GM03348 (cell line): ENCODE results near the gene SLFN13.
A peak's percentile ranks its signal among the peaks of the same experiment; 100 is the strongest.
"Not testable (repeated sequence)": the region's sequence is repeated elsewhere in the genome, so short reads cannot be mapped to it uniquely, and the experiment has no call there.

Experiments
- DNase-seq: peaks from one replicate; pipeline ENCODE4 v3.0.0; 2012; ENCODE audit warnings: low spot score

SLFN13 gene

GRCh38 chr17:35448214-35448898 is at the start of gene SLFN13:
SLFN13 (minus strand) TSS chr17:35448766; CDS start chr17:35445680, 3,086 bp downstream.
- peak; percentile 38 for DNase-seq

GRCh38 chr17:35496451-35497290 is 48.1 kb upstream of the SLFN13 start:
- DNase-seq, result no peak

- no peak for DNase-seq
These were observed 44.5 kb upstream of the SLFN13 start for GRCh38 chr17:35493040-35493439.

- no peak for DNase-seq
These were observed 42.9 kb upstream of the SLFN13 start for GRCh38 chr17:35491417-35491816.

- no peak for DNase-seq
These were observed 41.4 kb upstream of the SLFN13 start for GRCh38 chr17:35489944-35490343.

- DNase-seq, result no peak
These were observed 40.4 kb upstream of the SLFN13 start for GRCh38 chr17:35488991-35489390.

GRCh38 chr17:35486920-35487732 is 38.6 kb upstream of the SLFN13 start:
- DNase-seq, result peak; percentile 78

- DNase-seq, result no peak
These were observed 30.7 kb upstream of the SLFN13 start for GRCh38 chr17:35479271-35479670.

GRCh38 chr17:35477248-35477647 is 28.7 kb upstream of the SLFN13 start:
- DNase-seq, result no peak

- DNase-seq, result no peak
These were observed 27.8 kb upstream of the SLFN13 start for GRCh38 chr17:35476283-35476820.

GRCh38 chr17:35468475-35468874 is 19.9 kb upstream of the SLFN13 start:
- DNase-seq, result no peak

GRCh38 chr17:35467824-35468223 is 19.3 kb upstream of the SLFN13 start:
- DNase-seq, result no peak

GRCh38 chr17:35460354-35460851 is 11.8 kb upstream of the SLFN13 start:
- DNase-seq, result peak; percentile 4

- DNase-seq, result not testable (repeated sequence)
These were observed 5.5 kb upstream of the SLFN13 start for GRCh38 chr17:35454035-35454434.

- DNase-seq, result no peak
These were observed 4.6 kb upstream of the SLFN13 start for GRCh38 chr17:35453171-35453570.

GRCh38 chr17:35449371-35449931 is 885 bp upstream of the SLFN13 start:
- peak; percentile 10 for DNase-seq

GRCh38 chr17:35448899-35449227 is 297 bp upstream of the SLFN13 start:
- DNase-seq, result no peak

GRCh38 chr17:35447499-35447898 is 1.1 kb downstream of the SLFN13 start:
- DNase-seq, result no peak

GRCh38 chr17:35438433-35438832 is 10.1 kb downstream of the SLFN13 start:
- DNase-seq, result no peak

- peak; percentile 93 for DNase-seq
These were observed 15.3 kb downstream of the SLFN13 start for GRCh38 chr17:35433075-35433894.
